Activated naive CD8-positive, alpha-beta T cell (primary cell): ENCODE measurements around the gene HPS4.

Experiments
- H3K27ac Mint-ChIP-seq: one replicate; pipeline ENCODE4 v1.8.0; 2021; ENCODE audit warnings: mixed read lengths
- H3K27me3 Mint-ChIP-seq: one replicate; pipeline ENCODE4 v1.8.0; 2021; ENCODE audit warnings: mixed read lengths
- H3K36me3 Mint-ChIP-seq: one replicate; pipeline ENCODE4 v1.8.0; 2021; ENCODE audit warnings: mixed read lengths
- H3K4me1 Mint-ChIP-seq: one replicate; pipeline ENCODE4 v1.8.0; 2021; ENCODE audit warnings: low read depth, mixed read lengths
- H3K4me3 Mint-ChIP-seq: one replicate; pipeline ENCODE4 v1.8.0; 2021; ENCODE audit warnings: mild to moderate bottlenecking, mixed read lengths
- H3K9me3 Mint-ChIP-seq: one replicate; pipeline ENCODE4 v1.8.0; 2021; ENCODE audit warnings: low read depth, mixed read lengths

HPS4 gene

GRCh38 chr22:26401726-26402125 is 81.9 kb downstream of the HPS4 start:
- no peaks in the 10 kb centered on the region for H3K9me3 Mint-ChIP-seq
- no peak overlapping the region for H3K27ac Mint-ChIP-seq
- H3K4me3 Mint-ChIP-seq: no peak overlapping the region

More at GRCh38 chr22:26401726-26402125, 81.9 kb downstream of the HPS4 start:
- no peaks in the 10 kb centered on the region for H3K27me3 Mint-ChIP-seq
- no peaks in the 10 kb centered on the region for H3K36me3 Mint-ChIP-seq
- no peaks in the 10 kb centered on the region for H3K4me1 Mint-ChIP-seq
